IMR-90 (cell line): ENCODE measurements around the gene TTLL11. TPM values are rescaled to one million over a fixed set of nuclear protein-coding genes. Genes with fewer than 3 reads are reported as not detected.

ENCODE experiments used
- ATAC-seq: fragments of 200-7000 bp; cut with Tn5 transposase; 2 replicates; pipeline ENCODE4 v1.9.1; 2020; ENCODE audit warnings: low read depth, mild to moderate bottlenecking, moderate library complexity
- BruUV-seq: library from RNA; stranded (reverse); fragments of 400-500 nt; replicated peaks from 2 replicates; lab custom pipeline; 2021; lab: Mats Ljungman, UMichigan
- CTCF ChIA-PET: fragments of 300-600 bp; formaldehyde crosslinking; extraction: SDS; loops from one replicate; lab custom pipeline; 2021; ENCODE audit warnings: antibody characterized with exemption; lab: Yijun Ruan, JAX
- POLR2A ChIA-PET: fragments of 300-600 bp; sonication (Branson Sonifier 250); formaldehyde crosslinking; loops from one replicate; lab custom pipeline; 2022; ENCODE audit warnings: antibody characterized with exemption; ENCODE audit not compliant: unreplicated experiment; lab: Charles Lee
- DNase-seq: peaks from one replicate; pipeline ENCODE4 v3.0.0; 2013
- H2AFZ ChIP-seq: replicated peaks from 2 replicates; pipeline ENCODE3; 2013; ENCODE audit warnings: low read length, mild to moderate bottlenecking; ENCODE audit not compliant: poor library complexity
- H2AK5ac ChIP-seq: 2 replicates; pipeline ENCODE4 v1.6.1; 2013; ENCODE audit warnings: low read depth, low read length, inconsistent platforms
- H2AK9ac ChIP-seq: replicated peaks from 2 replicates; pipeline ENCODE3; 2013; ENCODE audit warnings: mild to moderate bottlenecking, low read depth, low read length, moderate library complexity; ENCODE audit not compliant: poor library complexity
- H2BK120ac ChIP-seq: 2 replicates; pipeline ENCODE4 v1.6.1; 2013; ENCODE audit warnings: low read depth, low read length, inconsistent platforms
- H2BK15ac ChIP-seq: 3 replicates; pipeline ENCODE4 v1.6.1; 2013; ENCODE audit warnings: low read depth, low read length, inconsistent platforms
- H2BK20ac ChIP-seq: 2 replicates; pipeline ENCODE4 v1.6.1; 2013; ENCODE audit warnings: low read depth, mild to moderate bottlenecking, inconsistent platforms, low read length, moderate library complexity
- H2BK5ac ChIP-seq: 2 replicates; pipeline ENCODE4 v1.6.1; 2013; ENCODE audit warnings: mild to moderate bottlenecking, low read depth, low read length, inconsistent platforms; ENCODE audit not compliant: poor library complexity, severe bottlenecking
- H3K14ac ChIP-seq: replicated peaks from 2 replicates; pipeline ENCODE4 v1.6.1; 2013; ENCODE audit warnings: low read depth, low read length, inconsistent platforms
- H3K18ac ChIP-seq: 2 replicates; pipeline ENCODE4 v1.6.1; 2013; ENCODE audit warnings: low read depth, low read length, control low read depth
- H3K23ac ChIP-seq: 2 replicates; pipeline ENCODE4 v1.6.1; 2013; ENCODE audit warnings: low read depth, low read length, inconsistent platforms
- H3K27ac ChIP-seq: 2 replicates; pipeline ENCODE4 v1.5.1; 2013; ENCODE audit warnings: mild to moderate bottlenecking, control low read depth, low read length; ENCODE audit not compliant: insufficient read depth
- H3K27me3 ChIP-seq: 2 replicates; pipeline ENCODE4 v1.6.1; 2013; ENCODE audit warnings: low read length; ENCODE audit not compliant: control insufficient read depth, insufficient read depth
- H3K36me3 ChIP-seq: 2 replicates; pipeline ENCODE4 v1.6.1; 2013; ENCODE audit warnings: low read length, mixed read lengths; ENCODE audit not compliant: control insufficient read depth, insufficient read depth
- H3K4ac ChIP-seq: 2 replicates; pipeline ENCODE4 v1.6.1; 2013; ENCODE audit warnings: low read depth, low read length, inconsistent platforms
- H3K4me1 ChIP-seq: 2 replicates; pipeline ENCODE4 v1.6.1; 2013; ENCODE audit warnings: low read length, mixed read lengths; ENCODE audit not compliant: control insufficient read depth, insufficient read depth
- H3K4me2 ChIP-seq: 2 replicates; pipeline ENCODE4 v1.6.1; 2013; ENCODE audit warnings: low read depth, mild to moderate bottlenecking, control low read depth, low read length, moderate library complexity
- H3K4me3 ChIP-seq: 2 replicates; pipeline ENCODE4 v1.5.1; 2013; ENCODE audit warnings: low read depth, mild to moderate bottlenecking, control low read depth, low read length, moderate library complexity; ENCODE audit not compliant: insufficient read depth
- H3K56ac ChIP-seq: 2 replicates; pipeline ENCODE4 v1.6.1; 2013; ENCODE audit warnings: low read length, inconsistent platforms; ENCODE audit not compliant: insufficient read depth; ENCODE audit errors: extremely low read depth
- H3K79me1 ChIP-seq, 2 experiments: 2 replicates each; pipeline ENCODE4 v1.6.1; 2013; ENCODE audit warnings: low read length in 2 of 2, inconsistent platforms in 1 of 2, low read depth in 1 of 2
- H3K9ac ChIP-seq: 2 replicates; pipeline ENCODE4 v1.6.1; 2013; ENCODE audit warnings: low read depth, low read length, control low read depth
- H3K9me1 ChIP-seq: 2 replicates; pipeline ENCODE4 v1.6.1; 2013; ENCODE audit warnings: low read length, inconsistent platforms; ENCODE audit not compliant: insufficient read depth
- H3K9me3 ChIP-seq: 2 replicates; pipeline ENCODE4 v1.6.1; 2013; ENCODE audit warnings: low read length; ENCODE audit not compliant: control insufficient read depth, insufficient read depth
- H4K20me1 ChIP-seq: 2 replicates; pipeline ENCODE4 v1.6.1; 2013; ENCODE audit warnings: low read length, inconsistent platforms; ENCODE audit not compliant: insufficient read depth
- H4K5ac ChIP-seq: 2 replicates; pipeline ENCODE4 v1.6.1; 2013; ENCODE audit warnings: mild to moderate bottlenecking, low read depth, low read length, control low read depth
- H4K8ac ChIP-seq, 2 experiments: 2 replicates each; pipeline ENCODE4 v1.6.1; 2013; ENCODE audit warnings: low read depth in 2 of 2, low read length in 2 of 2, control low read depth in 1 of 2, inconsistent platforms in 1 of 2
- H4K91ac ChIP-seq: 2 replicates; pipeline ENCODE4 v1.6.1; 2013; ENCODE audit warnings: low read depth, low read length, inconsistent platforms; ENCODE audit not compliant: insufficient read depth
- CTCF ChIP-seq: conservative IDR thresholded peaks from 2 replicates; pipeline ENCODE4 v1.5.1; 2012; ENCODE audit warnings: mild to moderate bottlenecking, low read depth, low read length, improper control_type of control experiment
- ELK1 ChIP-seq: fragments of 150-350 bp; IDR thresholded peaks from 2 replicates; pipeline ENCODE4 v1.6.1; 2016; ENCODE audit warnings: low read depth, mild to moderate bottlenecking, low read length, moderate library complexity, borderline replicate concordance
- MAFK ChIP-seq: IDR thresholded peaks from 2 replicates; pipeline ENCODE4 v1.6.1; 2012; ENCODE audit warnings: low read depth, low read length, improper control_type of control experiment
- MAZ ChIP-seq: IDR thresholded peaks from 2 replicates; pipeline ENCODE4 v1.6.1; 2012; ENCODE audit warnings: low read depth, mild to moderate bottlenecking, low read length, improper control_type of control experiment, moderate library complexity, borderline replicate concordance
- MXI1 ChIP-seq: IDR thresholded peaks from 2 replicates; pipeline ENCODE4 v1.6.1; 2012; ENCODE audit warnings: low read depth, mild to moderate bottlenecking, low read length, moderate library complexity, borderline replicate concordance
- POLR2A ChIP-seq: IDR thresholded peaks from 2 replicates; pipeline ENCODE4 v1.6.1; 2012; ENCODE audit warnings: mild to moderate bottlenecking, low read depth, low read length
- RAD21 ChIP-seq: IDR thresholded peaks from 2 replicates; pipeline ENCODE4 v1.6.1; 2012; ENCODE audit warnings: low read length, improper control_type of control experiment
- RCOR1 ChIP-seq: IDR thresholded peaks from 2 replicates; pipeline ENCODE4 v1.6.1; 2012; ENCODE audit warnings: mild to moderate bottlenecking, low read length, improper control_type of control experiment; ENCODE audit not compliant: insufficient replicate concordance
- WGBS, 2 experiments: methylation state at CpG; one replicate each; pipeline versions ENCODE4 v1.1.5 to v1.1.7; 2013; ENCODE audit warnings: missing lambda C conversion rate in 2 of 2; ENCODE audit not compliant: insufficient read length in 1 of 2; ENCODE audit errors: extremely low coverage in 2 of 2; 5-methylcytosine and 5-hydroxymethylcytosine counted together
- dilution Hi-C: fragments of 300-500 bp; cut with HindIII; formaldehyde crosslinking; loops from one replicate; pipeline ENCODE4 v1.14.3; 2018; ENCODE audit warnings: low sequenced_read_pairs; ENCODE audit not compliant: unreplicated experiment
- in situ Hi-C: fragments of 300-500 bp; cut with MboI; formaldehyde crosslinking; loops from 3 replicates; pipeline ENCODE4 v1.14.3; 2019; ENCODE audit warnings: low sequenced_read_pairs, inconsistent platforms, mixed read lengths
- intact Hi-C: fragments of 100-400 bp; cut with micrococcal nuclease; formaldehyde crosslinking; loops from 2 replicates; pipeline ENCODE4 v1.10.0; 2022
- polyA plus RNA-seq, 3 experiments: library from polyadenylated mRNA; depleted of rRNA; stranded (reverse); fragments of >200 nt; gene quantifications; 2 replicates each; pipeline ENCODE4 v1.2.3, GENCODE V29; 2012; ENCODE audit warnings: low replicate concordance in 1 of 3
- total RNA-seq: library from RNA; depleted of rRNA; stranded (reverse); fragments of >200 nt; gene quantifications from 2 replicates; pipeline ENCODE4 v1.2.3, GENCODE V29; 2012

The TTLL11 gene
- total and polyA plus RNA-seq, 2 of the 4 experiments (the other 2 are of a cell fraction), result 2.0 to 4.6 TPM

GRCh38 chr9:122141671-122142070 lies 48.6 kb upstream of the TTLL11 start:
- BruUV-seq, result no TSS peak
- Histone ChIP-seq H3K36me3 (peaks cover 21% of the 10 kb centered on the region), H2AK9ac (no peak overlapping the region), H3K9me3 (no peaks in the 10 kb centered on the region), H2AK5ac (no peak overlapping the region), H3K14ac (no peak overlapping the region), H3K4ac (no peak overlapping the region), H3K9me1 (peaks cover 8% of the 10 kb centered on the region; the same call in 1 of the 2 replicates), H2BK120ac (no peak overlapping the region), H2BK5ac (no peak overlapping the region), H4K20me1 (no peaks in the 10 kb centered on the region), H4K91ac (no peak overlapping the region), H4K5ac (no peak overlapping the region), H3K79me1 (no peaks in the 10 kb centered on the region), H2AFZ (no peak overlapping the region), H2BK15ac (no peak overlapping the region), H3K23ac (no peak overlapping the region), H3K4me2 (no peak overlapping the region), H3K4me1 (peaks cover 3% of the 10 kb centered on the region; the same call in 1 of the 2 replicates), H3K4me3 (no peak overlapping the region), H3K56ac (no peak overlapping the region), H3K9ac (no peak overlapping the region), H2BK20ac (no peak overlapping the region), H3K18ac (no peak overlapping the region), H3K27ac (no peak overlapping the region), H4K8ac (no peak overlapping the region), H3K27me3 (no peaks in the 10 kb centered on the region)
- intact Hi-C loops, result no loop called here
- ATAC-seq (no peak), DNase-seq (no peak)
- in situ Hi-C loops, result no loop called here
- CTCF ChIA-PET, result no interaction called here
- TF ChIP-seq CTCF, result no peak
- TF ChIP-seq RAD21, result no peak
- TF ChIP-seq MXI1, result no peak
- no peak for TF ChIP-seq MAZ
- no peak for TF ChIP-seq MAFK
- no peak for TF ChIP-seq ELK1
- TF ChIP-seq POLR2A, result no peak
- no peak for TF ChIP-seq RCOR1
- dilution Hi-C loops, result no loop called here
- POLR2A ChIA-PET, result no interaction called here
- no CpG with 5 or more reads among the region's 5 CpGs for WGBS, 2 experiments
